K562 (cell line): ENCODE data around the gene PBXIP1. TPM values are rescaled to one million over a fixed set of nuclear protein-coding genes. Genes with fewer than 3 reads are reported as not detected.

Experiments
- ATAC-seq: fragments of 200-7000 bp; cut with Tn5 transposase; 3 replicates; pipeline ENCODE4 v1.9.1; 2020; ENCODE audit warnings: moderate library complexity
- BruUV-seq: library from RNA; stranded (reverse); fragments of 400-500 nt; replicated peaks from 2 replicates; lab custom pipeline; 2021; lab: Mats Ljungman, UMichigan
- CTCF ChIA-PET: fragments of 300-600 bp; formaldehyde crosslinking; extraction: SDS; loops from one replicate; lab custom pipeline; 2021; ENCODE audit warnings: low intra/inter-chr PET ratio; lab: Yijun Ruan, JAX
- POLR2A ChIA-PET: fragments of 300-600, 350-650 bp; sonication (Branson Sonifier 250); formaldehyde crosslinking; extraction: SDS; loops from one replicate; lab custom pipeline; 2021; ENCODE audit warnings: antibody characterized with exemption, inconsistent platforms; lab: Yijun Ruan, JAX
- DNase-seq, 4 experiments: peaks; one replicate each; pipeline versions ENCODE4 v3.0.0 to v3.0.0-alpha.2; 2011 to 2018; ENCODE audit warnings: low spot score in 3 of 4, mixed read lengths in 3 of 4; ENCODE audit errors: extremely low read depth in 1 of 4
- FAIRE-seq: peaks from 2 replicates; lab custom pipeline; 2011; peaks lifted over from hg19 to GRCh38; lab: Jason Lieb, UNC
- H2AFZ ChIP-seq: 2 replicates; pipeline ENCODE4 v1.6.0; 2011; ENCODE audit warnings: low read depth, low read length, control low read depth, inconsistent platforms
- H3K27ac ChIP-seq: fragments of 200-600 bp; 3 replicates; pipeline ENCODE4 v1.8.0; 2011; ENCODE audit warnings: low read depth, mild to moderate bottlenecking, control low read depth, inconsistent platforms, low read length, moderate library complexity, mixed read lengths; ENCODE audit errors: extremely low read depth
- H3K27me3 ChIP-seq, 2 experiments: fragments of 300-600 bp in 1 of 2; 2 replicates in 1 of 2; 3 replicates in 1 of 2; pipeline versions ENCODE4 v1.6.0 to v1.8.0; 2011; ENCODE audit warnings: inconsistent platforms in 2 of 2, low read length in 2 of 2, mild to moderate bottlenecking in 1 of 2, mixed read lengths in 1 of 2, moderate library complexity in 1 of 2; ENCODE audit not compliant: control insufficient read depth in 2 of 2, insufficient read depth in 2 of 2
- H3K36me3 ChIP-seq: fragments of 300-600 bp; 3 replicates; pipeline ENCODE4 v1.8.0; 2011; ENCODE audit warnings: mild to moderate bottlenecking, low read length, inconsistent platforms; ENCODE audit not compliant: control insufficient read depth, insufficient read depth
- H3K4me1 ChIP-seq, 2 experiments: fragments of 200-600 bp in 1 of 2; replicated peaks in 1 of 2; 2 replicates in 1 of 2; 3 replicates in 1 of 2; pipeline versions ENCODE4 v1.5.1 to v1.8.0; 2011; ENCODE audit warnings: inconsistent platforms in 2 of 2, low read length in 2 of 2, mild to moderate bottlenecking in 1 of 2, mixed read lengths in 1 of 2, moderate library complexity in 1 of 2; ENCODE audit not compliant: control insufficient read depth in 2 of 2, insufficient read depth in 2 of 2
- H3K4me2 ChIP-seq: 2 replicates; pipeline ENCODE4 v1.6.1; 2011; ENCODE audit warnings: low read length, control low read depth, inconsistent platforms, mixed read lengths; ENCODE audit not compliant: insufficient read depth
- H3K4me3 ChIP-seq: fragments of 200-600 bp; sonication (generic), shearing (Covaris generic); 2 replicates; pipeline ENCODE4 v1.5.1; 2016; ENCODE audit warnings: control low read depth, inconsistent platforms
- H3K79me2 ChIP-seq: fragments of 200-600 bp; 3 replicates; pipeline ENCODE4 v1.8.0; 2011; ENCODE audit warnings: low read length, inconsistent platforms; ENCODE audit not compliant: control insufficient read depth, insufficient read depth
- H3K9ac ChIP-seq, 2 experiments: 2 replicates each; pipeline versions ENCODE4 v1.6.0 to v1.6.1; 2011; ENCODE audit warnings: low read depth in 2 of 2, low read length in 2 of 2, control low read depth in 1 of 2, inconsistent platforms in 1 of 2, mild to moderate bottlenecking in 1 of 2, mixed read lengths in 1 of 2; ENCODE audit not compliant: insufficient read depth in 1 of 2
- H3K9me1 ChIP-seq: one replicate; pipeline ENCODE4 v1.6.0; 2011; ENCODE audit warnings: inconsistent platforms, mild to moderate bottlenecking, low read length, moderate library complexity; ENCODE audit not compliant: control insufficient read depth, insufficient read depth
- H3K9me3 ChIP-seq: replicated peaks from 2 replicates; pipeline ENCODE4 v1.5.1; 2011; ENCODE audit warnings: low read depth, low read length, inconsistent platforms; ENCODE audit not compliant: control insufficient read depth, insufficient read depth
- H4K20me1 ChIP-seq: replicated peaks from 2 replicates; pipeline ENCODE4 v1.6.1; 2011; ENCODE audit warnings: low read length, inconsistent platforms, mixed read lengths; ENCODE audit not compliant: control insufficient read depth, insufficient read depth
- CBX3 ChIP-seq, 2 experiments: IDR thresholded peaks; 1 replicate in 1 of 2; 2 replicates in 1 of 2; pipeline ENCODE4 v1.6.1; 2012; ENCODE audit warnings: inconsistent platforms in 2 of 2, low read length in 2 of 2, borderline replicate concordance in 1 of 2, control low read depth in 1 of 2
- CREB3 ChIP-seq: fragments of 450-650 bp; conservative IDR thresholded peaks from 2 replicates; pipeline ENCODE4 v1.6.1; 2016; ENCODE audit warnings: missing genetic modification characterization, low read depth, mild to moderate bottlenecking, missing compliant biosample characterization, moderate library complexity
- MCM7 ChIP-seq, 2 experiments: fragments of 450-650 bp; IDR thresholded peaks; 2 replicates each; pipeline ENCODE4 v1.6.1; 2016 to 2018
- RBM14 ChIP-seq: fragments of 200-400 bp; formaldehyde crosslinking; IDR thresholded peaks from 2 replicates; pipeline ENCODE4 v1.6.1; 2018; ENCODE audit warnings: low read depth, mild to moderate bottlenecking, low read length, moderate library complexity, borderline replicate concordance; ENCODE audit not compliant: insufficient read depth
- SMAD4 ChIP-seq: fragments of 250-450 bp; sonication (Bioruptor Pico); conservative IDR thresholded peaks from 2 replicates; pipeline ENCODE4 v1.8.0; 2021; ENCODE audit warnings: inconsistent platforms, mild to moderate bottlenecking, moderate library complexity
- SMARCE1 ChIP-seq: fragments of 450-650 bp; IDR thresholded peaks from 2 replicates; pipeline ENCODE4 v1.7.1; 2016; ENCODE audit warnings: mild to moderate bottlenecking
- ZNF143 ChIP-seq: sonication (generic); formaldehyde crosslinking; IDR thresholded peaks from 2 replicates; pipeline ENCODE4 v1.9.0; 2022; ENCODE audit warnings: mild to moderate bottlenecking, missing genetic modification reagents
- ZNF224 ChIP-seq: sonication (generic); formaldehyde crosslinking; IDR thresholded peaks from 2 replicates; pipeline ENCODE4 v1.8.0; 2022; ENCODE audit warnings: mild to moderate bottlenecking, missing genetic modification reagents
- ZNF512 ChIP-seq: IDR thresholded peaks from 2 replicates; pipeline ENCODE4 v1.6.1; 2016; ENCODE audit warnings: missing genetic modification characterization, missing compliant biosample characterization
- whole genome bisulfite sequencing: fragments of 100-300 bp; shearing (Covaris generic); methylation state at CpG from one replicate; pipeline ENCODE4 v1.1.6; 2016; ENCODE audit warnings: low coverage, mixed read lengths; ENCODE audit not compliant: insufficient coverage; ENCODE audit errors: missing lambda C conversion rate; 5-methylcytosine and 5-hydroxymethylcytosine counted together
- in situ Hi-C: fragments of 300-500 bp; cut with MboI; formaldehyde crosslinking; loops from 4 replicates; pipeline ENCODE4 v1.15.0; 2018; ENCODE audit warnings: inconsistent platforms, mixed read lengths
- intact Hi-C: fragments of 100-400 bp; cut with micrococcal nuclease; formaldehyde crosslinking; loops from 2 replicates; pipeline ENCODE4 v1.14.2; 2022
- polyA plus RNA-seq, 8 experiments: library from polyadenylated mRNA; depleted of rRNA in 4 of 8; stranded (reverse) in 5 of 8; unstranded in 3 of 8; fragments of >200 nt; fragmentation: Nextera tagmentation in 2 of 8; fragmentation: Illumina TruSeq in 1 of 8; extraction: Ambion mirVana in 2 of 8; extraction: Trizol in 1 of 8; gene quantifications; 2 replicates each; pipeline versions ENCODE4 v1.2.1 to v1.2.3, GENCODE V29; 2011 to 2014; ENCODE audit warnings: inconsistent platforms in 1 of 8, missing spikeins in 1 of 8
- total RNA-seq, 7 experiments: library from RNA; depleted of rRNA in 6 of 7; stranded (reverse); fragments of >200 nt in 6 of 7; fragmentation: Illumina TruSeq in 2 of 7; extraction: Trizol in 2 of 7; gene quantifications; 2 replicates each; pipeline versions ENCODE4 v1.2.1 to v1.2.3, GENCODE V29; 2011 to 2021; ENCODE audit warnings: low replicate concordance in 1 of 7

PBXIP1 gene
- total and polyA plus RNA-seq, 9 of the 15 experiments (the other 6 are each of a cell fraction or from before 2014, with no cell fraction given): 0.13 to 8.3 (median 5.8) TPM

DNA sequence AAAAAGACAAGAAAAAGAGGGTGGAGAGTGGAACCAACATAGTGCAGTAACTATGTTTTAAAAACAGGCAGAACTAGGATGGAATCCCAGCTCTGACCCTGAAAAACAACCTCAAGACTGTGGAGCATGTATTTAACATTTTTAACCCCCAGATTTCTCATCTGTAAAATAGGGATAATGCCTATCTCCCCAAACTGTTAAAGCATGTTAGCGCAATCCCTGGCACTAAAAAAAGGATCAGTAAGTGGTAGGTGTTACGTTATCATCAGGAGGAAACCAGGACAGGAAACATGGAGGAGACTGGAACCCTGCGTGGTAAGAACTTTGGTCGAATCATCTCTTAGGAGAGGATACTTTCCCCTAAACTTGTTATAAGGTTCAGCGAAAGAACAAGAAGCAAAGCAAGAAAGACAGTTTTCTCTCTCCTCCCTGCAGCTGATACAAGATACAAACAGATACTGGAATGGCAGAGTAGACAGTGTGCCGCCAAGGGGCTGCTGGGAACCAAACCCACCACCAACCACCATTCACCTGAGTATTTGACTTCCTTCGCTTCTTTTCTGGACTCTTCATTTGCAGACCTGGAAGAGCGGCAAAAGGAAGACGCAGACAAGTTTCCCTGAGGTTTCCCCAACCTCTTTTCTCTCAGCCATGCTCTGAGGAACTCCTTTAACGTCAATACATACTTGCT lies 4.7 kb upstream of the PBXIP1 start:
- H2AFZ ChIP-seq: no peak overlapping the region
- POLR2A ChIA-PET: interaction anchor here (0.6 to 7.0 kb wide), 11 partner anchors 8 to 347 kb away, joined by 3 to 80 read pairs (median 4); partner anchors contain the start of genes CKS1B and SHC1
- peaks cover 36% of the 10 kb centered on the region for H3K79me2 ChIP-seq
- TF ChIP-seq SMARCE1 (0 out of 2 replicates have a peak, but pooled peaks have one; percentile 19), ZNF143 (CRISPR knock-in tag) (no peak), CBX3 (IDR thresholded peaks at IDR 0.05; ENCODE audit: borderline replicate concordance in 1 of 2, low read length in 2 of 2) (0 out of 3 replicates have a peak, but pooled peaks of 1 of the 2 experiments have one; percentile 15), ZNF224 (CRISPR knock-in tag) (0 out of 2 replicates have a peak, but pooled peaks have one; percentile 25), MCM7 (IDR thresholded peaks at IDR 0.05) (no peak), ZNF512 (peak; percentile 76), SMAD4 (CRISPR knock-in tag) (no peak), RBM14 (no peak), CREB3 (tag) (no peak)
- TF ChIP-seq, all 486 proteins: peak for 4
- H3K4me2 ChIP-seq: peak overlapping the region; percentile 90
- no peaks in the 10 kb centered on the region for H3K27me3 ChIP-seq
- H3K4me3 ChIP-seq: peak overlapping the region; percentile 91
- H3K27ac ChIP-seq: peak overlapping the region; percentile 99
- intact Hi-C loops: loop anchor here (2.0 to 5.0 kb wide), 3 partner anchors 40 to 122 kb away; no protein-coding TSS in a partner anchor
- peak overlapping the region; percentile 97 to 99 for H3K9ac ChIP-seq
- in situ Hi-C loops: no loop called here
- ATAC-seq (no peak), FAIRE-seq (peak; percentile 65), DNase-seq (no peak)
- H3K9me3 ChIP-seq: no peaks in the 10 kb centered on the region
- H3K4me1 ChIP-seq: peaks cover 29 to 60% of the 10 kb centered on the region in 2 experiments
- no peaks in the 10 kb centered on the region for H4K20me1 ChIP-seq
- TSS peak; percentile 64 for BruUV-seq
- H3K9me1 ChIP-seq: no peaks in the 10 kb centered on the region
- CTCF ChIA-PET: interaction anchor here (0.5 to 2.7 kb wide), 4 partner anchors 40 to 89 kb away, joined by 3 to 28 read pairs (median 5); no protein-coding TSS in a partner anchor
- WGBS: under 1% methylated on average over 10 of the region's 10 CpGs
- peaks cover 49% of the 10 kb centered on the region; the same call in 2 of the 3 replicates for H3K36me3 ChIP-seq
